Measurements from ENCODE around the gene PDIA5. TPM values are rescaled to one million over a fixed set of nuclear protein-coding genes. Genes with fewer than 3 reads are reported as not detected.

PDIA5 gene
- polyA plus RNA-seq, 1 donor (not counting 4 experiments of a cell fraction or from before 2014, with no cell fraction given): 29.8 TPM

DNA sequence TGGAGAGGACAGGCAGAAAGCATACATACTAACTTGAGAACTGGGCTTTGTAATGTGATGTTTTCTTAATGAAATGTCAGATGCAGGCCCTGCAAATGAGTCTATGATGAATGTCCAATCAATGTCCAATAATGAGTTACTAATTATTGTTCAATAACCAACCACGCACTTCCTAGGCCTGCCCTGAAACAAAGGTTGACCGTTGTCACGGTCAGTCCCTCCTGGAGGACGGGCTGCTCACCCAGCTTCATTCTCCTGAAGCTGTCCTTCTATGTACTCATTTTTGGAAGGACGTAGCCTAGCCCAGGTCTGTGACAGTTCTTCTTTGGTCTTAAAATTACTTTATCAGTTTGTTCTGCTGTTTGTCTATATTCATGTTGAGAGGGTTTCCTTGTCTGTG, 8.3 kb upstream of the PDIA5 start:
- Histone ChIP-seq H3K27me3 (ENCODE audit: control insufficient read depth, extremely low read depth, insufficient read depth, low read length) (no peaks in the 10 kb centered on the region), H3K9me3 (ENCODE audit: control insufficient read depth, low read depth, low read length) (no peaks in the 10 kb centered on the region), H3K4me2 (ENCODE audit: control insufficient read depth, extremely low read depth, insufficient read depth, low read depth, low read length) (no peak overlapping the region), H3K4me1 (ENCODE audit: control insufficient read depth, extremely low read depth, insufficient read depth, low read length) (peaks cover 4% of the 10 kb centered on the region), H4K20me1 (ENCODE audit: control insufficient read depth, extremely low read depth, insufficient read depth, low read length) (no peaks in the 10 kb centered on the region), H3K79me2 (ENCODE audit: control insufficient read depth, insufficient read depth, low read length) (no peaks in the 10 kb centered on the region), H2AFZ (ENCODE audit: control insufficient read depth, low read length) (no peak overlapping the region), H3K9ac (ENCODE audit: control insufficient read depth, extremely low read depth, insufficient read depth, low read length) (no peak overlapping the region), H3K27ac (ENCODE audit: control insufficient read depth, insufficient read depth, low read length) (no peak overlapping the region), H3K9me1 (ENCODE audit: control insufficient read depth, extremely low read depth, insufficient read depth, low read length) (no peaks in the 10 kb centered on the region), H3K36me3 (ENCODE audit: control insufficient read depth in 2 of 2, extremely low read depth in 1 of 2, insufficient read depth in 2 of 2, low read length in 2 of 2) (no peaks in the 10 kb centered on the region), H3K4me3 (ENCODE audit: control insufficient read depth in 2 of 3, extremely low read depth in 1 of 3, insufficient read depth in 2 of 3, low read depth in 1 of 3, low read length in 3 of 3) (no peak overlapping the region)
- no peak for DNase-seq (ENCODE audit: low read depth, low spot score)
- no peak for FAIRE-seq
- dilution Hi-C loops (cut with MboI; ENCODE audit: extremely low pct_ligation_motif_present, low sequenced_read_pairs): no loop called here
- no peak for TF ChIP-seq EZH2 (IDR thresholded peaks at IDR 0.05; ENCODE audit: low read length)
- TF ChIP-seq, protein P1, sequence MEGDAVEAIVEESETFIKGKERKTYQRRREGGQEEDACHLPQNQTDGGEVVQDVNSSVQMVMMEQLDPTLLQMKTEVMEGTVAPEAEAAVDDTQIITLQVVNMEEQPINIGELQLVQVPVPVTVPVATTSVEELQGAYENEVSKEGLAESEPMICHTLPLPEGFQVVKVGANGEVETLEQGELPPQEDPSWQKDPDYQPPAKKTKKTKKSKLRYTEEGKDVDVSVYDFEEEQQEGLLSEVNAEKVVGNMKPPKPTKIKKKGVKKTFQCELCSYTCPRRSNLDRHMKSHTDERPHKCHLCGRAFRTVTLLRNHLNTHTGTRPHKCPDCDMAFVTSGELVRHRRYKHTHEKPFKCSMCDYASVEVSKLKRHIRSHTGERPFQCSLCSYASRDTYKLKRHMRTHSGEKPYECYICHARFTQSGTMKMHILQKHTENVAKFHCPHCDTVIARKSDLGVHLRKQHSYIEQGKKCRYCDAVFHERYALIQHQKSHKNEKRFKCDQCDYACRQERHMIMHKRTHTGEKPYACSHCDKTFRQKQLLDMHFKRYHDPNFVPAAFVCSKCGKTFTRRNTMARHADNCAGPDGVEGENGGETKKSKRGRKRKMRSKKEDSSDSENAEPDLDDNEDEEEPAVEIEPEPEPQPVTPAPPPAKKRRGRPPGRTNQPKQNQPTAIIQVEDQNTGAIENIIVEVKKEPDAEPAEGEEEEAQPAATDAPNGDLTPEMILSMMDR (optimal IDR thresholded peaks at IDR 0.05 in 1 of 3, IDR thresholded peaks at IDR 0.05 in 1 of 3, conservative IDR thresholded peaks at IDR 0.05 in 1 of 3; ENCODE audit: extremely low read depth in 1 of 3, insufficient read depth in 2 of 3, low read length in 3 of 3): no peak

DNA sequence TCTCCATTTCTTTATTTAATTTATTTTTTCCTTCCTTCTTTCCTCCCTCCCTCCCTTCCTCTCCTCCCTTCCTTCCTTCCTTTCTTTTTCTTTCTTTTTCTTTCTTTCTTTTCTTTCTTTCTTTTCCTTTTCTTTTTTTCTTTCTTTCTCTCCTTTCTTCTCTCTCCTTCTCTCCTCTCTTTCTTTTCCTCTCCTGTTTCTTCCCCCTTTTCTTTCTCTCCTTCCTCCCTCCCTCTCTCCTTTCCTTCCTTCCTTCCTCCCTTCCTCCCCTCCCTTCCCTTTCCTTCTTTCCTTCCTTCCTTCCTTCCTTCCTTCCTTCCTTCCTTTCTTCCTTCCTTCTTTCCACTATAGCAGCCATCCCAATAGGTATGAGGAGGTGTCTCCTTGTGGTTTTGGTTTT, 6.8 kb upstream of the PDIA5 start:
- Histone ChIP-seq H3K9ac (ENCODE audit: control insufficient read depth, extremely low read depth, insufficient read depth, low read length) (no peak overlapping the region), H3K27ac (ENCODE audit: control insufficient read depth, insufficient read depth, low read length) (no peak overlapping the region), H3K79me2 (ENCODE audit: control insufficient read depth, insufficient read depth, low read length) (no peaks in the 10 kb centered on the region), H3K4me1 (ENCODE audit: control insufficient read depth, extremely low read depth, insufficient read depth, low read length) (peaks cover 10% of the 10 kb centered on the region), H3K27me3 (ENCODE audit: control insufficient read depth, extremely low read depth, insufficient read depth, low read length) (no peaks in the 10 kb centered on the region), H2AFZ (ENCODE audit: control insufficient read depth, low read length) (no peak overlapping the region), H3K36me3 (ENCODE audit: control insufficient read depth in 2 of 2, extremely low read depth in 1 of 2, insufficient read depth in 2 of 2, low read length in 2 of 2) (no peaks in the 10 kb centered on the region), H3K9me3 (ENCODE audit: control insufficient read depth, low read depth, low read length) (no peaks in the 10 kb centered on the region), H3K4me3 (ENCODE audit: control insufficient read depth in 2 of 3, extremely low read depth in 1 of 3, insufficient read depth in 2 of 3, low read depth in 1 of 3, low read length in 3 of 3) (no peak overlapping the region), H3K4me2 (ENCODE audit: control insufficient read depth, extremely low read depth, insufficient read depth, low read depth, low read length) (no peak overlapping the region), H3K9me1 (ENCODE audit: control insufficient read depth, extremely low read depth, insufficient read depth, low read length) (no peaks in the 10 kb centered on the region), H4K20me1 (ENCODE audit: control insufficient read depth, extremely low read depth, insufficient read depth, low read length) (no peaks in the 10 kb centered on the region)
- TF ChIP-seq EZH2 (IDR thresholded peaks at IDR 0.05; ENCODE audit: low read length): no peak
- TF ChIP-seq, protein P1 (optimal IDR thresholded peaks at IDR 0.05 in 1 of 3, IDR thresholded peaks at IDR 0.05 in 1 of 3, conservative IDR thresholded peaks at IDR 0.05 in 1 of 3; ENCODE audit: extremely low read depth in 1 of 3, insufficient read depth in 2 of 3, low read length in 3 of 3): no peak
- no peak for DNase-seq (ENCODE audit: low read depth, low spot score)
- dilution Hi-C loops (cut with MboI; ENCODE audit: extremely low pct_ligation_motif_present, low sequenced_read_pairs): no loop called here
- FAIRE-seq: no peak

All from keratinocyte (primary cell).